ENCODE results near the gene NXNL2.

NXNL2 gene

DNA sequence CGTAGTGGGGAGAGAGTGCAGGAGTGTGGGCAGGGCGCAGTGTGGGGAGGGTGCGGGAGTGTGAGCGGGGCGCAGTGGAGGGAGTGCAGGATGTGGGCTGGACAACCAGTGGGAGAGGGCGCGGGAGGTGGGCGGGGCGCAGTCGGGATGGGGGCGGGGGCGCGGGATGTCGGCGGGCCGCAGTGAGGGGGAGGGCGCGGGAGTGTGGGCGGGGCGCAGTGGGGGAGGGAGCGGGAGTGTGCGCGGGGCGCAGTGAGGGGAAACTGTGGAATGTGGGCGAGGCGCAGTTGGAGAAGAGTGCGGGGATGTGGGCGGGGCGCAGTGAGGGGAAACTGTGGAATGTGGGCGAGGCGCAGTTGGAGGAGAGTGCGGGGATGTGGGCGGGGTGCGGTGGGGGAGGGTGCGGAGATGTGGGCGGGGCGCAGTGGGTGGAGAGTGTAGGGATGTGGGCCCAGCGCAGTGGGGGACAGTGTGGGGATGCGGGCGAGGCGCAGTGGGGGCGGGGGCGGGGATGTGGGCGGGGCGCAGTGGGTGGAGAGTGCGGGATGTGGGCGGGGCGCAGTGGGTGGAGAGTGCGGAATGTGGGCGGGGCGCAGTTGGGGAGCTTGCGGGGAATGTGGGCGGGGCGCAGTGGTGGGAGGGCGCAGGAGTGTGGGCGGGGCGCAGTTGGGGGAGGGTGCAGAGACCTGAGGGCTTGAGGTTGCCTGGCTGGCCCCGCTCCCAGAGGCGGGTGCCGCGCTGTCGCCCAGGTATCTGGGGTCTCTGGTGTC lies at the start of gene NXNL2:
Gene NXNL2 (plus strand): TSS at position 723 of the 770 bp plus-strand sequence. CDS start 257 bp downstream, outside the sequence.
- no peak for TF ChIP-seq ZFX (IDR thresholded peaks at IDR 0.05)
- peak within 1 kb of the TSS; percentile 48 for H3K27ac ChIP-seq

DNA sequence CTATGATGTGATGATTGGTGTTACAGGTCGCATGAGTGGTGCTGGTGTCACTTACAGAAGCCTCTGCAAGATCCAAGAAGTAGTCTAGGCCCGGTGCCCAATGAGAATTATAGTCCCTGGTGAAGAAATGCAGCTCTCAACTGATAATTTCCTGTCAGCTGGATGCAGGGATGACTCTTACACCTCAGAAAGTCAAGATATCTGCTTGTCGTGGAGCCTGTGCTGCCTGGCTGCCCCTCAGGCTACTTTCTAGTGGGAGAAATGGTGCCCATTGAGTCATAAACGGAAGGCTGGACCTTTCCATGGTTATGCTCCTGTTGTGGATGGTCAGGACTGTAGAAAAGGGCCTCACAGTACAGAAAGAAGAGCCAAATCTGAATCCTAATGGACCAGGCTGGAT lies 46.8 kb upstream of the NXNL2 start:
- no peak overlapping the region for H3K27ac ChIP-seq
- TF ChIP-seq, protein P1, sequence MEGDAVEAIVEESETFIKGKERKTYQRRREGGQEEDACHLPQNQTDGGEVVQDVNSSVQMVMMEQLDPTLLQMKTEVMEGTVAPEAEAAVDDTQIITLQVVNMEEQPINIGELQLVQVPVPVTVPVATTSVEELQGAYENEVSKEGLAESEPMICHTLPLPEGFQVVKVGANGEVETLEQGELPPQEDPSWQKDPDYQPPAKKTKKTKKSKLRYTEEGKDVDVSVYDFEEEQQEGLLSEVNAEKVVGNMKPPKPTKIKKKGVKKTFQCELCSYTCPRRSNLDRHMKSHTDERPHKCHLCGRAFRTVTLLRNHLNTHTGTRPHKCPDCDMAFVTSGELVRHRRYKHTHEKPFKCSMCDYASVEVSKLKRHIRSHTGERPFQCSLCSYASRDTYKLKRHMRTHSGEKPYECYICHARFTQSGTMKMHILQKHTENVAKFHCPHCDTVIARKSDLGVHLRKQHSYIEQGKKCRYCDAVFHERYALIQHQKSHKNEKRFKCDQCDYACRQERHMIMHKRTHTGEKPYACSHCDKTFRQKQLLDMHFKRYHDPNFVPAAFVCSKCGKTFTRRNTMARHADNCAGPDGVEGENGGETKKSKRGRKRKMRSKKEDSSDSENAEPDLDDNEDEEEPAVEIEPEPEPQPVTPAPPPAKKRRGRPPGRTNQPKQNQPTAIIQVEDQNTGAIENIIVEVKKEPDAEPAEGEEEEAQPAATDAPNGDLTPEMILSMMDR (conservative IDR thresholded peaks at IDR 0.05): no peak
- no peak for TF ChIP-seq ZFX (IDR thresholded peaks at IDR 0.05)

DNA sequence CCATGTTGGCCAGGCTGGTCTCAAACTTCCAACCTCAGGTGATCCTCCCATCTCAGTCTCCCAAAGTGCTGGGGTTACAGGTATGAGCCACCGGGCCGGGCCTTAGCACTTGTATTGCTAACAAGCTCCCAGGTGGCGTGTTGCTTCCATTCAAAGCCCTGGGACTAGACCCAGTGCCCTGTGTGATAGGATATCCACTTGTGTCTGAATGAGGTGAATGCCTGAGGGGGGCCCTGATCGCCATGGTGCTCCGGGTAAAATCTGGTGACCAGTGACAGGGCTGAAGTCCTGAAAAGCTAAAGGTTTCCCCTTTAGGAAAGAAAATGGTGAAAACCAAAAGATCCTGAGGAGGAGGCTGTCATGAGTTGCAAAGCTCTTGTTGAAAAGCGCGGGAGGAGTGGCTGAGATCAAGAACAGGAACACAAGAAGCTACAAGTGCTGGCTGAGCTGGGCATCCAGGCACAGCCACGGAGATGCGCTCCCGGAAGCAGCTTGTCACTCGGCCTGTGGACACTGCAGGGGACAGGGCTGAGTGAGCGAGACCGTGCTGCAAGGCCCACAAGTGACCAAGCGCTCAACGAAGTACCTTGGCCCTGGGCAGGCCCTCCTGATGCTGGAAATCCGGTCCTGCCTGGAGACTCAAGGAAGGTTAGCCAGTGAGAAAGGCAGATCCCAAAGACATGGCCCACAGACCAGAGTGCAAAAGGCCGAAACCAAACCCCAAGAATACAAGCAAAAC lies 39.8 kb upstream of the NXNL2 start:
- no peak overlapping the region for H3K27ac ChIP-seq
- TF ChIP-seq, protein P1 (conservative IDR thresholded peaks at IDR 0.05): no peak
- no peak for TF ChIP-seq ZFX (IDR thresholded peaks at IDR 0.05)

DNA sequence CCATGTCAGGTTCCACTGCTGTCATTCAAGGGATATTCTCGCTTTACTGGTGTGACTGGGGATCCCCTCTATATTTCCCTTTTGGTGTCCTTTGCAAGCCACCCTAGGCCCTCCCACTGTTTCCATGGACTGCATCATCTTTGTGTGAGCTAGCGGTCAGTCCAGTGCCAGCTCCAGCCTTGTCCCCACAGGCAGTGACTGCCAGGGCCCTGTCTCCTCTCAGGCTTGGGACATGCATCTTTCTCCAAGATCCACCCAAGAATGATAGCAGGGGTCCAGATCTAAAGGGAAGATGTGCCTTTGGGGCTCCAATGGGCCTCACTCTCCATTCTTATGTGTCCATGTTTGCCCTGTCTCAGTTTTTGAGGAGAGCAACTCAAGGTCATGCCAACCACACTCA lies 37.8 kb upstream of the NXNL2 start:
- TF ChIP-seq, protein P1 (conservative IDR thresholded peaks at IDR 0.05): no peak
- no peak for TF ChIP-seq ZFX (IDR thresholded peaks at IDR 0.05)
- H3K27ac ChIP-seq: no peak overlapping the region

DNA sequence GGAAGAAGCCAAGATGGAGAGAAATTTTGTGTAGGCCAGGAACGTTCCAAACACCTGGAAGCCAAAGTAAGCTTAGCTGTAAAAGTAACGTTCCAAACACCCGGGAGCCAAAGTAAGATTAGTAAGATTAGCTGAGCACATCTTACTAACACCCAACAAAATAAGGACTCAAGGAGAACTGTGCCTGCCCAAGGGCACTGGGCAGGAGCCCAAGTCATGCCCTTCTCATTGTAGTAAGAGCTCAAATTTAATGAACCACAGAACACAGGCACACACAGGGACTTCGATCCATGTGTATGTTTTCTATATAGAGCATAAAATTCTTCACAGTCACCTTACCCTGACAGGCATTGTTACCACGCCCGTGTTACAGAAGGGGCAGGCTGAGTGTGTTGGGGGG lies 36.1 kb upstream of the NXNL2 start:
- TF ChIP-seq ZFX (IDR thresholded peaks at IDR 0.05): no peak
- TF ChIP-seq, protein P1 (conservative IDR thresholded peaks at IDR 0.05): no peak
- no peak overlapping the region for H3K27ac ChIP-seq

DNA sequence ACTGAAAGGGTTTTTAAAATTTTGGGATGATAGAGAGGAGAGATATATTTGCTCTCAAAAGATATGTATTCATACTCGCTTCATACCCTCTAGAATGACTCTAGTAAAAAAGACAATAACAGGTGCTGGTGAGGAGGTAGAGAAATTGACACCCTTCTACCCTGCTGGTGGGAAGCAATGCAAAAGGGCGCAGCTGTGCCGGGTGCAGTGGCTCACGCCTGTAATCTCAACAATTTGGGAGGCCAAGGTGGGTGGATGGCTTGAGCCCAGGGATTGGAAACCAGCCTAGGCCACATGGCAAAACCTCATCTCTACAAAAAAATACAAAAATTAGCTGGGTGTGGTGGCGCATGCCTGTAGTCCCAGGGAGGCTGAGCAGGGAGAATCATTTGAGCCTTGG lies 33.9 kb upstream of the NXNL2 start:
- TF ChIP-seq ZFX (IDR thresholded peaks at IDR 0.05): no peak
- TF ChIP-seq, protein P1 (conservative IDR thresholded peaks at IDR 0.05): no peak
- no peak overlapping the region for H3K27ac ChIP-seq

DNA sequence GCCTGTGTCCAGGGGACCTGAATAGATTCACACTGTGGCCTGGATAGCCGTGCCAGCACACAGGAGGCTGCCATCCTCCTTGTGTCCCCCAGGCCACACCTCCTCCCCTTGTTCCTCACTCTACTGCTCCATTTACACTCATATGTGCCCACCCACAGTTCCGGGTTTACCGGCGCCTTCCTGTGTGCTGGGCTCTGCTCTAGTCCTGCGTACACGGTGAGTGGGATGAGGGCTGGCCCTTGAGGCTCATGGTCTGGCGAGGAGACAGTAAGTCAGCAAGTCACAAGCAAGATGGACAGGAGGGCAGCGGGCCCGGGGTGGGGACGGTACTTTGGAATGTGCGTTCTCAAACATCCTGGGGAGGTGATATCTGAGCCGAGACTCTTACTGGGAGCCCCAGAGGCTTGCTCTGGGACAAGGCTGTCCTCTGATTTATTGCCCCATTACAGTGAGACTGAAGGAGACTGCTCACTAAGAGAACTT lies 32.4 kb upstream of the NXNL2 start:
- TF ChIP-seq, protein P1 (conservative IDR thresholded peaks at IDR 0.05): no peak
- TF ChIP-seq ZFX (IDR thresholded peaks at IDR 0.05): no peak
- no peak overlapping the region for H3K27ac ChIP-seq
